Sigmoid colon (tissue), 4 donors: ENCODE data around the gene NNMT.

ENCODE experiments used
- CTCF ChIP-seq, 4 experiments: fragments of 450-650 bp in 3 of 4; fragments of 200-600 bp in 1 of 4; IDR thresholded peaks; one replicate each; pipeline ENCODE4 v1.5.1; 2016 to 2019; ENCODE audit warnings: antibody characterized with exemption in 4 of 4, mild to moderate bottlenecking in 3 of 4, moderate library complexity in 2 of 4
- EP300 ChIP-seq, 4 donors: sonication (generic); formaldehyde crosslinking; IDR thresholded peaks; one replicate each; pipeline ENCODE4 v1.6.1; 2017; ENCODE audit warnings: antibody characterized with exemption in 4 of 4
- POLR2A ChIP-seq, 2 donors: fragments of 450-650 bp; IDR thresholded peaks; one replicate each; pipeline ENCODE4 v1.6.1; 2016; ENCODE audit warnings: antibody characterized with exemption in 2 of 2, mild to moderate bottlenecking in 2 of 2, moderate library complexity in 2 of 2

- TF ChIP-seq EP300 (IDR thresholded peaks at IDR 0.05), result no peak
- TF ChIP-seq CTCF (IDR thresholded peaks at IDR 0.05), result no peak
- TF ChIP-seq POLR2A (IDR thresholded peaks at IDR 0.05), result no peak
Observed at GRCh38 chr11:114290503-114291235, 5.5 kb upstream of the NNMT start.
